H9 (cell line): ENCODE results near the gene ADAMTSL3. TPM values are rescaled to one million over a fixed set of nuclear protein-coding genes. Genes with fewer than 3 reads are reported as not detected.

Experiments used
- DNase-seq: peaks from one replicate; pipeline ENCODE4 v3.0.0-alpha.2; 2017
- H2AFZ ChIP-seq: one replicate; pipeline ENCODE4 v1.6.1; 2013; ENCODE audit warnings: mild to moderate bottlenecking, low read length, control low read depth, moderate library complexity
- H2AK5ac ChIP-seq: 2 replicates; pipeline ENCODE4 v1.6.1; 2013; ENCODE audit warnings: low read length, control low read depth, mixed read lengths; ENCODE audit not compliant: insufficient read length
- H2BK120ac ChIP-seq: one replicate; pipeline ENCODE4 v1.6.1; 2013; ENCODE audit warnings: low read depth, mild to moderate bottlenecking, low read length, control low read depth, inconsistent platforms; ENCODE audit not compliant: poor library complexity, severe bottlenecking
- H2BK12ac ChIP-seq: 2 replicates; pipeline ENCODE4 v1.6.1; 2013; ENCODE audit warnings: low read length, control low read depth, mixed read lengths, low read depth; ENCODE audit not compliant: insufficient read length
- H2BK15ac ChIP-seq: 2 replicates; pipeline ENCODE4 v1.6.1; 2013; ENCODE audit warnings: low read depth, low read length, control low read depth
- H2BK20ac ChIP-seq: one replicate; pipeline ENCODE4 v1.6.1; 2013; ENCODE audit warnings: low read depth, mild to moderate bottlenecking, low read length, control low read depth, inconsistent platforms; ENCODE audit not compliant: poor library complexity, severe bottlenecking
- H2BK5ac ChIP-seq: 2 replicates; pipeline ENCODE4 v1.6.1; 2013; ENCODE audit warnings: low read length, control low read depth, mixed read lengths; ENCODE audit not compliant: insufficient read length
- H3K14ac ChIP-seq: 2 replicates; pipeline ENCODE4 v1.6.1; 2013; ENCODE audit warnings: low read length, control low read depth; ENCODE audit not compliant: insufficient read depth
- H3K18ac ChIP-seq: 2 replicates; pipeline ENCODE4 v1.6.1; 2013; ENCODE audit warnings: low read depth, mild to moderate bottlenecking, mixed read lengths, low read length, control low read depth; ENCODE audit not compliant: insufficient read length
- H3K23ac ChIP-seq: 2 replicates; pipeline ENCODE4 v1.6.1; 2013; ENCODE audit warnings: low read length, control low read depth, mixed read lengths, low read depth; ENCODE audit not compliant: insufficient read length
- H3K23me2 ChIP-seq: 2 replicates; pipeline ENCODE4 v1.6.1; 2013; ENCODE audit warnings: low read depth, mild to moderate bottlenecking, mixed read lengths, low read length, control low read depth; ENCODE audit not compliant: insufficient read length, poor library complexity, severe bottlenecking
- H3K27ac ChIP-seq: 2 replicates; pipeline ENCODE4 v1.5.1; 2013; ENCODE audit warnings: low read length, control low read depth, mixed read lengths, low read depth; ENCODE audit not compliant: insufficient read length
- H3K27me3 ChIP-seq: 2 replicates; pipeline ENCODE4 v1.6.1; 2013; ENCODE audit warnings: low read length, control low read depth, inconsistent platforms; ENCODE audit not compliant: insufficient read depth
- H3K4ac ChIP-seq: 2 replicates; pipeline ENCODE4 v1.6.1; 2013; ENCODE audit warnings: low read depth, mild to moderate bottlenecking, control low read depth, inconsistent platforms, low read length, moderate library complexity
- H3K4me1 ChIP-seq: 2 replicates; pipeline ENCODE4 v1.6.1; 2013; ENCODE audit warnings: low read length, control low read depth, inconsistent platforms; ENCODE audit not compliant: insufficient read depth
- H3K4me2 ChIP-seq: 2 replicates; pipeline ENCODE4 v1.6.1; 2013; ENCODE audit warnings: low read length, control low read depth, mixed read lengths; ENCODE audit not compliant: insufficient read length, insufficient read depth
- H3K56ac ChIP-seq: 2 replicates; pipeline ENCODE4 v1.6.1; 2013; ENCODE audit warnings: low read depth, mild to moderate bottlenecking, mixed read lengths, low read length, control low read depth; ENCODE audit not compliant: insufficient read length
- H3K79me1 ChIP-seq: 2 replicates; pipeline ENCODE4 v1.6.1; 2013; ENCODE audit warnings: low read depth, mild to moderate bottlenecking, moderate library complexity, low read length, control low read depth, inconsistent platforms; ENCODE audit not compliant: insufficient read depth, poor library complexity, severe bottlenecking
- H3K79me2 ChIP-seq: 2 replicates; pipeline ENCODE4 v1.6.1; 2013; ENCODE audit warnings: low read length, control low read depth, inconsistent platforms; ENCODE audit not compliant: insufficient read depth
- H3K9ac ChIP-seq: 2 replicates; pipeline ENCODE4 v1.6.1; 2013; ENCODE audit warnings: low read length, control low read depth, mixed read lengths; ENCODE audit not compliant: insufficient read length; ENCODE audit errors: extremely low read depth
- H3K9me3 ChIP-seq: one replicate; pipeline ENCODE4 v1.6.1; 2013; ENCODE audit warnings: low read depth, low read length, inconsistent platforms; ENCODE audit not compliant: control insufficient read depth
- H3T11ph ChIP-seq: one replicate; pipeline ENCODE4 v1.6.1; 2013; ENCODE audit warnings: mild to moderate bottlenecking, low read length, control low read depth, inconsistent platforms
- H4K20me1 ChIP-seq: one replicate; pipeline ENCODE4 v1.6.1; 2013; ENCODE audit not compliant: control insufficient read depth, insufficient read length, insufficient read depth
- H4K5ac ChIP-seq: 2 replicates; pipeline ENCODE4 v1.6.1; 2013; ENCODE audit warnings: low read depth, mild to moderate bottlenecking, mixed read lengths, low read length, control low read depth; ENCODE audit not compliant: insufficient read length
- H4K8ac ChIP-seq: replicated peaks from 2 replicates; pipeline ENCODE4 v1.6.1; 2013; ENCODE audit warnings: low read length, control low read depth, mixed read lengths, low read depth; ENCODE audit not compliant: insufficient read length
- H4K91ac ChIP-seq: 2 replicates; pipeline ENCODE4 v1.6.1; 2013; ENCODE audit warnings: low read depth, mild to moderate bottlenecking, moderate library complexity, mixed read lengths, low read length, control low read depth; ENCODE audit not compliant: insufficient read length
- H3K27ac Mint-ChIP-seq, 3 experiments: 2 replicates in 2 of 3; 3 replicates in 1 of 3; pipeline ENCODE4 v1.8.0; 2020 to 2021; ENCODE audit warnings: mixed read lengths in 3 of 3, mild to moderate bottlenecking in 1 of 3, moderate library complexity in 1 of 3
- H3K27me3 Mint-ChIP-seq: 2 replicates; pipeline ENCODE4 v1.8.0; 2021; ENCODE audit warnings: low read depth, mild to moderate bottlenecking, moderate library complexity, mixed read lengths
- H3K36me3 Mint-ChIP-seq, 3 experiments: 2 replicates in 2 of 3; 3 replicates in 1 of 3; pipeline ENCODE4 v1.8.0; 2020 to 2021; ENCODE audit warnings: low read depth in 3 of 3, mixed read lengths in 3 of 3; ENCODE audit not compliant: insufficient read depth in 1 of 3
- H3K4me1 Mint-ChIP-seq, 2 experiments: 2 replicates each; pipeline ENCODE4 v1.8.0; 2020; ENCODE audit warnings: mixed read lengths in 2 of 2
- H3K4me3 Mint-ChIP-seq, 2 experiments: 2 replicates in 1 of 2; 3 replicates in 1 of 2; pipeline ENCODE4 v1.8.0; 2020 to 2021; ENCODE audit warnings: mild to moderate bottlenecking in 2 of 2, mixed read lengths in 2 of 2, moderate library complexity in 1 of 2
- H3K9me3 Mint-ChIP-seq, 2 experiments: 2 replicates in 1 of 2; 3 replicates in 1 of 2; pipeline ENCODE4 v1.8.0; 2020; ENCODE audit warnings: mild to moderate bottlenecking in 2 of 2, mixed read lengths in 2 of 2, moderate library complexity in 1 of 2
- WGBS: extraction: QIAGEN DNeasy Blood & Tissue Kit; methylation state at CpG from one replicate; pipeline ENCODE4 v1.1.7; 2013; ENCODE audit warnings: missing lambda C conversion rate, low lambda C conversion rate, mixed read lengths; ENCODE audit not compliant: insufficient read length; ENCODE audit errors: extremely low coverage; 5-methylcytosine and 5-hydroxymethylcytosine counted together
- total RNA-seq: library from RNA; stranded (reverse); gene quantifications from 2 replicates; pipeline ENCODE4 v1.2.1, GENCODE V29; 2021
- TF ChIP-seq, protein P1 (sequence below): fragments of 200-600 bp; sonication (generic); conservative IDR thresholded peaks from 3 replicates; pipeline ENCODE4 v1.8.0; 2021; ENCODE audit warnings: antibody characterized with exemption, mild to moderate bottlenecking

Gene ADAMTSL3
- total RNA-seq, 1 experiment from 2014 or later = 0.39 TPM

DNA sequence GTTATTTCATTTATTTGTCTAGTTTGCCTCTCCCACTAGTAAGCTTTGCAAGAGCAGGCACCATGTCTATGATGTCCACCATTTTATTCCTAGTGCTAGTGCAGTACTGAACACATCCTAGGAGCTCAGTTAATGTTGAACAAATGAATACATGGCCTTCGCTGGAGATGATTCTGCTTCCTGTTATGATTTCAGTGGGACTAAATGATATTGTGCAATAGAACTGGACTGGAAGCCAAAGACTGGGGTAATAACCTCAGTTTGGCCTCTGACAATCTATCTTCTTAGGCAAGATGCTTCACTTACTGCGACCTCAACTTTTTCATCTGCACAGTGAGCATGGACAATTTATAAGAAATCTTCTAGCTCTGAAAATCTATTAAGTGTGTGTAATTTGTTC lies 191.3 kb downstream of the ADAMTSL3 start:
- Histone ChIP-seq H3K14ac (no peak overlapping the region), H3T11ph (no peak overlapping the region), H3K79me2 (0 out of 2 replicates have a peak, but pooled peaks cover 2% of the 10 kb centered on the region), H2BK15ac (no peak overlapping the region), H3K27me3 (no peaks in the 10 kb centered on the region), H4K91ac (no peak overlapping the region), H4K20me1 (no peaks in the 10 kb centered on the region), H2BK20ac (no peak overlapping the region), H3K4me2 (no peak overlapping the region), H2BK120ac (no peak overlapping the region), H3K9ac (no peak overlapping the region), H3K4ac (no peak overlapping the region), H4K5ac (no peak overlapping the region), H4K8ac (no peak overlapping the region), H2BK5ac (no peak overlapping the region), H2AFZ (no peak overlapping the region), H3K4me1 (no peaks in the 10 kb centered on the region), H3K79me1 (no peaks in the 10 kb centered on the region), H3K56ac (no peak overlapping the region), H3K23ac (no peak overlapping the region), H3K23me2 (no peaks in the 10 kb centered on the region), H3K27ac (no peak overlapping the region), H3K18ac (no peak overlapping the region), H3K9me3 (no peaks in the 10 kb centered on the region), H2BK12ac (no peak overlapping the region), H2AK5ac (no peak overlapping the region)
- no peaks in the 10 kb centered on the region for H3K9me3 Mint-ChIP-seq
- no peak for DNase-seq
- no peak overlapping the region for H3K4me3 Mint-ChIP-seq
- H3K27ac Mint-ChIP-seq = no peak overlapping the region
- TF ChIP-seq, protein P1, sequence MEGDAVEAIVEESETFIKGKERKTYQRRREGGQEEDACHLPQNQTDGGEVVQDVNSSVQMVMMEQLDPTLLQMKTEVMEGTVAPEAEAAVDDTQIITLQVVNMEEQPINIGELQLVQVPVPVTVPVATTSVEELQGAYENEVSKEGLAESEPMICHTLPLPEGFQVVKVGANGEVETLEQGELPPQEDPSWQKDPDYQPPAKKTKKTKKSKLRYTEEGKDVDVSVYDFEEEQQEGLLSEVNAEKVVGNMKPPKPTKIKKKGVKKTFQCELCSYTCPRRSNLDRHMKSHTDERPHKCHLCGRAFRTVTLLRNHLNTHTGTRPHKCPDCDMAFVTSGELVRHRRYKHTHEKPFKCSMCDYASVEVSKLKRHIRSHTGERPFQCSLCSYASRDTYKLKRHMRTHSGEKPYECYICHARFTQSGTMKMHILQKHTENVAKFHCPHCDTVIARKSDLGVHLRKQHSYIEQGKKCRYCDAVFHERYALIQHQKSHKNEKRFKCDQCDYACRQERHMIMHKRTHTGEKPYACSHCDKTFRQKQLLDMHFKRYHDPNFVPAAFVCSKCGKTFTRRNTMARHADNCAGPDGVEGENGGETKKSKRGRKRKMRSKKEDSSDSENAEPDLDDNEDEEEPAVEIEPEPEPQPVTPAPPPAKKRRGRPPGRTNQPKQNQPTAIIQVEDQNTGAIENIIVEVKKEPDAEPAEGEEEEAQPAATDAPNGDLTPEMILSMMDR = no peak
- WGBS = no CpG with 5 or more reads among the region's 2 CpGs
- 0 out of 4 replicates have a peak, but pooled peaks cover 0 to 2% of the 10 kb centered on the region in 2 experiments for H3K4me1 Mint-ChIP-seq
- H3K36me3 Mint-ChIP-seq = no peaks in the 10 kb centered on the region
- no peaks in the 10 kb centered on the region for H3K27me3 Mint-ChIP-seq
